ENCODE measurements around the gene CD34. TPM values are rescaled to one million over a fixed set of nuclear protein-coding genes. Genes with fewer than 3 reads are reported as not detected.
"Not testable (repeated sequence)": the region's sequence is repeated elsewhere in the genome, so short reads cannot be mapped to it uniquely, and the experiment has no call there.

The CD34 gene
- total RNA-seq, 4 donors from 2014 or later: 11.1 to 31.1 (median 17.1) TPM

GRCh38 chr1:207884266-207885029 is 26.5 kb downstream of the CD34 start:
- TF ChIP-seq POLR2A (IDR thresholded peaks at IDR 0.05) (no peak), POLR2AphosphoS5 (IDR thresholded peaks at IDR 0.05) (no peak), EP300 (IDR thresholded peaks at IDR 0.05) (no peak)
- TF ChIP-seq, protein P1, sequence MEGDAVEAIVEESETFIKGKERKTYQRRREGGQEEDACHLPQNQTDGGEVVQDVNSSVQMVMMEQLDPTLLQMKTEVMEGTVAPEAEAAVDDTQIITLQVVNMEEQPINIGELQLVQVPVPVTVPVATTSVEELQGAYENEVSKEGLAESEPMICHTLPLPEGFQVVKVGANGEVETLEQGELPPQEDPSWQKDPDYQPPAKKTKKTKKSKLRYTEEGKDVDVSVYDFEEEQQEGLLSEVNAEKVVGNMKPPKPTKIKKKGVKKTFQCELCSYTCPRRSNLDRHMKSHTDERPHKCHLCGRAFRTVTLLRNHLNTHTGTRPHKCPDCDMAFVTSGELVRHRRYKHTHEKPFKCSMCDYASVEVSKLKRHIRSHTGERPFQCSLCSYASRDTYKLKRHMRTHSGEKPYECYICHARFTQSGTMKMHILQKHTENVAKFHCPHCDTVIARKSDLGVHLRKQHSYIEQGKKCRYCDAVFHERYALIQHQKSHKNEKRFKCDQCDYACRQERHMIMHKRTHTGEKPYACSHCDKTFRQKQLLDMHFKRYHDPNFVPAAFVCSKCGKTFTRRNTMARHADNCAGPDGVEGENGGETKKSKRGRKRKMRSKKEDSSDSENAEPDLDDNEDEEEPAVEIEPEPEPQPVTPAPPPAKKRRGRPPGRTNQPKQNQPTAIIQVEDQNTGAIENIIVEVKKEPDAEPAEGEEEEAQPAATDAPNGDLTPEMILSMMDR (IDR thresholded peaks at IDR 0.05): no peak
- no peak for DNase-seq (ENCODE audit: low spot score in 2 of 2)
- no peak overlapping the region for H3K27ac ChIP-seq
- peaks cover 37% of the 10 kb centered on the region for H3K4me1 ChIP-seq
- no peaks in the 10 kb centered on the region for H3K27me3 ChIP-seq
- WGBS: 71% methylated on average over 9 of the region's 9 CpGs
- peaks cover 5% of the 10 kb centered on the region for H3K36me3 ChIP-seq
- no peak overlapping the region for H3K4me3 ChIP-seq
- no peaks in the 10 kb centered on the region for H3K9me3 ChIP-seq

DNA sequence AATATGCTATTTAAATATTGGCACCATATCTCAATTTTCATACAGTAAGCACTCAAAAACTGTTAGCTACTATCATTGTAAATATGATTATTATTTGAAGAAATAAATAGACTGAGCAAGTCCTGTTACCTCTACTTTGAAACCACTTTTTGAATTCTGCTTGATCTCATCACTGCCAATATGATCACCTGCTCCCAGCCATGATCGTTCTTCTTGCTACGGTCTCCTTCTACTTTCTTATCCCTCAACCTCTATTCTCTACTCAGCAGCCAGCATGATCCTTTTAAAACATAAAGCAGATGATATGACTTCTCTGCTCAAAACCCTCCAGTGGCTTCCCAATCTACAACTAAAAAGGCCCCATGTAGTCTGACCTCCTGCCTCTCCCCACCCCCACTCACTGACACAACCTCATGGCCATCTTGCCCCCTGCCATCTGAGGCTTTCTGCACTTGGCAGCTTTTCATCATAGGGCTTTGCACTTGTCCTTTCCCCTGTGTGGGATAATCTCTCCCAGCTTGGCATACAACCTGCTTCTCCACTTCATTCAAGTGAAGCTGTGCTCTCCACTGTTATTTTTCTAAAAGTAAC is 27.2 kb downstream of the CD34 start:
- 87% methylated on average over 2 of the region's 2 CpGs for WGBS
- Histone ChIP-seq H3K27ac (no peak overlapping the region), H3K4me3 (no peak overlapping the region)

GRCh38 chr1:207883104-207883651 is 27.7 kb downstream of the CD34 start:
- peaks cover 25% of the 10 kb centered on the region for H3K4me1 ChIP-seq
- H3K9me3 ChIP-seq: no peaks in the 10 kb centered on the region
- no peak for TF ChIP-seq POLR2AphosphoS5 (IDR thresholded peaks at IDR 0.05)
- TF ChIP-seq, protein P1 (IDR thresholded peaks at IDR 0.05): no peak
- WGBS: 66% methylated on average over 5 of the region's 5 CpGs
- H3K27ac ChIP-seq: no peak overlapping the region
- H3K4me3 ChIP-seq: no peak overlapping the region
- DNase-seq (ENCODE audit: low spot score in 2 of 2): no peak
- peaks cover 5% of the 10 kb centered on the region for H3K36me3 ChIP-seq
- H3K27me3 ChIP-seq: no peaks in the 10 kb centered on the region

More for the DNA sequence above, 27.2 kb downstream of the CD34 start:
- Histone ChIP-seq H3K9me3 (no peaks in the 10 kb centered on the region), H3K36me3 (peaks cover 5% of the 10 kb centered on the region), H3K27me3 (no peaks in the 10 kb centered on the region), H3K4me1 (peaks cover 31% of the 10 kb centered on the region)
- DNase-seq (ENCODE audit: low spot score in 2 of 2): no peak
- TF ChIP-seq, protein P1 (IDR thresholded peaks at IDR 0.05): no peak
- no peak for TF ChIP-seq EP300 (IDR thresholded peaks at IDR 0.05)
- no peak for TF ChIP-seq POLR2AphosphoS5 (IDR thresholded peaks at IDR 0.05)
- TF ChIP-seq POLR2A (IDR thresholded peaks at IDR 0.05): no peak

DNA sequence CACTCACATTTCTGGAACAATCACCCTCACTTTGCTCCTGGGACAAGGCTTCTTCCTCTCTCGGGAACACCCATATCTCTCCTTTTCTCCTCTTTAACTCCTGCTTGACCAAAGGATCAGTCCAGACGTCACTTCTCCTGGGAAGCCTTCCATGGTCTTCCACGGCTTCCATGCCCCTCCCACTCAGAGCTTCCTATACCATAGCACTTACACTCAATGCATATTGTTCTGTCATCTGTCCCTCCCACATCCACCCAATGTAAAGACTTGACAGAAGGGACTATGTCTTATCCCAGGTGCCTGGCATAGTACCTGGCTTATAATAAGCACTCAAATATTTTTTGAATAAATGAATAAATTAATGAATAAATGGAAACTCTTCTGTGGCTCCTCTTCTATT is 28.2 kb downstream of the CD34 start:
- no peak for TF ChIP-seq EP300 (IDR thresholded peaks at IDR 0.05)
- Histone ChIP-seq H3K27ac (no peak overlapping the region), H3K27me3 (no peaks in the 10 kb centered on the region), H3K4me1 (peaks cover 20% of the 10 kb centered on the region), H3K9me3 (no peaks in the 10 kb centered on the region), H3K4me3 (no peak overlapping the region), H3K36me3 (peaks cover 5% of the 10 kb centered on the region)
- WGBS: 45% methylated on average over 3 of the region's 3 CpGs
- no peak for DNase-seq (ENCODE audit: low spot score in 2 of 2)

DNA sequence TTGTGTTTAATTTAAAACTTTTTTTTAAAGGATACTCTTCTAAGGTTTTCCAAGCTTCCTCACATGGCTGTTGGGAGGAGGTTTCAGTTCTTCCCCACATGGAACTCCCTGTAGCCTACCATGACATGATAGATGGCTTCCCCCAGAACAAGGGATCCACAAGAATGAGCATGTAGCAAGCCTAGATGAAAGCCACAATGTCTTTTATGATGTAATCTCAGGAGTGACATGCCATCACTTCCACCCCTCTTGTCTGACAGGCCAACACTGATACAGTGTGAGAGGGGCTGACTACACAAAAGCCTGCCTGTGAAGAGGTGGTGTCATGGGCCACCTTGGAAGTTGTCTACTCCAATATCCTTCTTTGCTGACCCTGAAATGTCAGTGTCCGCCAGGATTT is 32.0 kb downstream of the CD34 start:
- no peaks in the 10 kb centered on the region for H3K9me3 ChIP-seq
- TF ChIP-seq POLR2A (IDR thresholded peaks at IDR 0.05) (no peak), EP300 (IDR thresholded peaks at IDR 0.05) (no peak), POLR2AphosphoS5 (IDR thresholded peaks at IDR 0.05) (no peak)
- TF ChIP-seq, protein P1 (IDR thresholded peaks at IDR 0.05): no peak
- 100% methylated on average over 1 of the region's 1 CpG for WGBS
- no peak for DNase-seq (ENCODE audit: low spot score in 2 of 2)
- H3K27ac ChIP-seq: no peak overlapping the region
- H3K36me3 ChIP-seq: no peaks in the 10 kb centered on the region
- no peak overlapping the region for H3K4me3 ChIP-seq
- H3K4me1 ChIP-seq: peaks cover 3% of the 10 kb centered on the region
- H3K27me3 ChIP-seq: no peaks in the 10 kb centered on the region

DNA sequence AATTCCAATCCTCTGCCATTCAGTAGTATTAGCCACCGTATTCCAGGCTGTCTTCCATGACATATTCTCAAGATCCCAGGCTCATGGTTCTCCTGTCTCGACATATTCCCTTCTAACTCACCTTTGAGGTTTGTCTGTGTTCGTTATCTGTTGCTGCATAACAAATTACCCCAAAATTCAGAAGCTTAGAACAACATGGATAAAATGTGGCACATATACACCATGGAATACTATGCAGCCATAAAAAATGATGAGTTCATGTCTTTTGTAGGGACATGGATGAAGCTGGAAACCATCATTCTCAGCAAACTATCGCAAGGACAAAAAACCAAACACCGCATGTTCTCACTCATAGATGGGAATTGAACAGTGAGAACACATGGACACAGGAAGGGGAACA is 33.0 kb downstream of the CD34 start:
- not testable (repeated sequence) for H3K4me3 ChIP-seq
- WGBS: 89% methylated on average over 5 of the region's 5 CpGs

More for the DNA sequence above, 33.0 kb downstream of the CD34 start:
- H3K9me3 ChIP-seq; H3K27me3 ChIP-seq; H3K36me3 ChIP-seq; DNase-seq (ENCODE audit: low spot score in 2 of 2); H3K27ac ChIP-seq: not testable (repeated sequence)
- peaks cover 12% of the 10 kb centered on the region for H3K4me1 ChIP-seq
